Measurements from ENCODE around the gene CCDC187. TPM values are rescaled to one million over a fixed set of nuclear protein-coding genes. Genes with fewer than 3 reads are reported as not detected.

CCDC187 gene
- total and polyA plus RNA-seq, 2 of the 8 experiments (the other 6 are each of a cell fraction or from before 2014, with no cell fraction given) = 0.02 TPM; not detected in 1

DNA sequence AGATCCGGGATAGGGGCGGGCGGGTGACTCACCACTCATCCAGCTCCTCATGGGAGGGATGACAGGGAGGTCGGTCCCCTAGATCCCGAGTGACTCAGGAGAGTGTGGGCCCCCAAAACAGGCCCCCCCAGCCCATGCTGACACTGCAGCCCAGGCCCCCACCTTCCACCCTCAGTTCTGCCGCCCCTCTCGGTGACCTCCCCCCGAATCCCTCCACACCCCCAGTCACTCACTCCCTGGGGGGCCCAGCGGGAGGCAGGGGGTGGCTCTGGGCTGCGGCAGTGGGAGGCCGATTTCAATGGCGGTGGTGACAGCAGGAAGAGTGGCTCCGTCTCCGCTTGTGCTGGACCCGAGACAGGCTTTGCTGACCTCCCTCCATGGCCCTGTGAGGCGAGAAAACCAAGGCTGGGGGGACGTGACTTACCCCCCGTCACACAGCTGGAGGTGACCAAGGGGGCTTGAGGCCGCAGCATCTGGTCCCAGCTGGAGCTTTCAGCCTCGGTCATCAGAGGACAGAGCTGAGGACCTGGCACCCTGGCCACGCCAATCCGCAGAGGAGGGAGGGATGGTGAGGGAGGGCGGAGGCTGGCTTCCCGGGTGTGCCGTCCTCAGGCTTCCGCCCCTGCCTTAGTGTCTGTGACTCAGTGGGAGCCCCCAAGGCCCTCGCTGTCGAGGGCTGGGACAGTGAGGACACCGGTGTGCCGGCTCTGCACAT, 32.4 kb upstream of the CCDC187 start (continued):
- TF ChIP-seq, protein P1, sequence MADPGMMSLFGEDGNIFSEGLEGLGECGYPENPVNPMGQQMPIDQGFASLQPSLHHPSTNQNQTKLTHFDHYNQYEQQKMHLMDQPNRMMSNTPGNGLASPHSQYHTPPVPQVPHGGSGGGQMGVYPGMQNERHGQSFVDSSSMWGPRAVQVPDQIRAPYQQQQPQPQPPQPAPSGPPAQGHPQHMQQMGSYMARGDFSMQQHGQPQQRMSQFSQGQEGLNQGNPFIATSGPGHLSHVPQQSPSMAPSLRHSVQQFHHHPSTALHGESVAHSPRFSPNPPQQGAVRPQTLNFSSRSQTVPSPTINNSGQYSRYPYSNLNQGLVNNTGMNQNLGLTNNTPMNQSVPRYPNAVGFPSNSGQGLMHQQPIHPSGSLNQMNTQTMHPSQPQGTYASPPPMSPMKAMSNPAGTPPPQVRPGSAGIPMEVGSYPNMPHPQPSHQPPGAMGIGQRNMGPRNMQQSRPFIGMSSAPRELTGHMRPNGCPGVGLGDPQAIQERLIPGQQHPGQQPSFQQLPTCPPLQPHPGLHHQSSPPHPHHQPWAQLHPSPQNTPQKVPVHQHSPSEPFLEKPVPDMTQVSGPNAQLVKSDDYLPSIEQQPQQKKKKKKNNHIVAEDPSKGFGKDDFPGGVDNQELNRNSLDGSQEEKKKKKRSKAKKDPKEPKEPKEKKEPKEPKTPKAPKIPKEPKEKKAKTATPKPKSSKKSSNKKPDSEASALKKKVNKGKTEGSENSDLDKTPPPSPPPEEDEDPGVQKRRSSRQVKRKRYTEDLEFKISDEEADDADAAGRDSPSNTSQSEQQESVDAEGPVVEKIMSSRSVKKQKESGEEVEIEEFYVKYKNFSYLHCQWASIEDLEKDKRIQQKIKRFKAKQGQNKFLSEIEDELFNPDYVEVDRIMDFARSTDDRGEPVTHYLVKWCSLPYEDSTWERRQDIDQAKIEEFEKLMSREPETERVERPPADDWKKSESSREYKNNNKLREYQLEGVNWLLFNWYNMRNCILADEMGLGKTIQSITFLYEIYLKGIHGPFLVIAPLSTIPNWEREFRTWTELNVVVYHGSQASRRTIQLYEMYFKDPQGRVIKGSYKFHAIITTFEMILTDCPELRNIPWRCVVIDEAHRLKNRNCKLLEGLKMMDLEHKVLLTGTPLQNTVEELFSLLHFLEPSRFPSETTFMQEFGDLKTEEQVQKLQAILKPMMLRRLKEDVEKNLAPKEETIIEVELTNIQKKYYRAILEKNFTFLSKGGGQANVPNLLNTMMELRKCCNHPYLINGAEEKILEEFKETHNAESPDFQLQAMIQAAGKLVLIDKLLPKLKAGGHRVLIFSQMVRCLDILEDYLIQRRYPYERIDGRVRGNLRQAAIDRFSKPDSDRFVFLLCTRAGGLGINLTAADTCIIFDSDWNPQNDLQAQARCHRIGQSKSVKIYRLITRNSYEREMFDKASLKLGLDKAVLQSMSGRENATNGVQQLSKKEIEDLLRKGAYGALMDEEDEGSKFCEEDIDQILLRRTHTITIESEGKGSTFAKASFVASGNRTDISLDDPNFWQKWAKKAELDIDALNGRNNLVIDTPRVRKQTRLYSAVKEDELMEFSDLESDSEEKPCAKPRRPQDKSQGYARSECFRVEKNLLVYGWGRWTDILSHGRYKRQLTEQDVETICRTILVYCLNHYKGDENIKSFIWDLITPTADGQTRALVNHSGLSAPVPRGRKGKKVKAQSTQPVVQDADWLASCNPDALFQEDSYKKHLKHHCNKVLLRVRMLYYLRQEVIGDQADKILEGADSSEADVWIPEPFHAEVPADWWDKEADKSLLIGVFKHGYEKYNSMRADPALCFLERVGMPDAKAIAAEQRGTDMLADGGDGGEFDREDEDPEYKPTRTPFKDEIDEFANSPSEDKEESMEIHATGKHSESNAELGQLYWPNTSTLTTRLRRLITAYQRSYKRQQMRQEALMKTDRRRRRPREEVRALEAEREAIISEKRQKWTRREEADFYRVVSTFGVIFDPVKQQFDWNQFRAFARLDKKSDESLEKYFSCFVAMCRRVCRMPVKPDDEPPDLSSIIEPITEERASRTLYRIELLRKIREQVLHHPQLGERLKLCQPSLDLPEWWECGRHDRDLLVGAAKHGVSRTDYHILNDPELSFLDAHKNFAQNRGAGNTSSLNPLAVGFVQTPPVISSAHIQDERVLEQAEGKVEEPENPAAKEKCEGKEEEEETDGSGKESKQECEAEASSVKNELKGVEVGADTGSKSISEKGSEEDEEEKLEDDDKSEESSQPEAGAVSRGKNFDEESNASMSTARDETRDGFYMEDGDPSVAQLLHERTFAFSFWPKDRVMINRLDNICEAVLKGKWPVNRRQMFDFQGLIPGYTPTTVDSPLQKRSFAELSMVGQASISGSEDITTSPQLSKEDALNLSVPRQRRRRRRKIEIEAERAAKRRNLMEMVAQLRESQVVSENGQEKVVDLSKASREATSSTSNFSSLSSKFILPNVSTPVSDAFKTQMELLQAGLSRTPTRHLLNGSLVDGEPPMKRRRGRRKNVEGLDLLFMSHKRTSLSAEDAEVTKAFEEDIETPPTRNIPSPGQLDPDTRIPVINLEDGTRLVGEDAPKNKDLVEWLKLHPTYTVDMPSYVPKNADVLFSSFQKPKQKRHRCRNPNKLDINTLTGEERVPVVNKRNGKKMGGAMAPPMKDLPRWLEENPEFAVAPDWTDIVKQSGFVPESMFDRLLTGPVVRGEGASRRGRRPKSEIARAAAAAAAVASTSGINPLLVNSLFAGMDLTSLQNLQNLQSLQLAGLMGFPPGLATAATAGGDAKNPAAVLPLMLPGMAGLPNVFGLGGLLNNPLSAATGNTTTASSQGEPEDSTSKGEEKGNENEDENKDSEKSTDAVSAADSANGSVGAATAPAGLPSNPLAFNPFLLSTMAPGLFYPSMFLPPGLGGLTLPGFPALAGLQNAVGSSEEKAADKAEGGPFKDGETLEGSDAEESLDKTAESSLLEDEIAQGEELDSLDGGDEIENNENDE (IDR thresholded peaks at IDR 0.05; ENCODE audit: insufficient replicate concordance, low read length) = no peak
- TF ChIP-seq POLR2AphosphoS5 (IDR thresholded peaks at IDR 0.05; ENCODE audit: low read depth, low read length) = no peak
- TF ChIP-seq YY1 (IDR thresholded peaks at IDR 0.05; ENCODE audit: low read depth, low read length) = no peak
- no peak for TF ChIP-seq PHF8 (conservative IDR thresholded peaks at IDR 0.05; ENCODE audit: low read depth, low read length)
- TF ChIP-seq RAD21 (IDR thresholded peaks at IDR 0.05 in 1 of 2, conservative IDR thresholded peaks at IDR 0.05 in 1 of 2; ENCODE audit: low read depth in 2 of 2, low read length in 2 of 2) = no peak
- TF ChIP-seq EGR1 (IDR thresholded peaks at IDR 0.05; ENCODE audit: borderline replicate concordance, low read depth, low read length) = no peak
- TF ChIP-seq KDM5A (IDR thresholded peaks at IDR 0.05; ENCODE audit: low read length) = no peak
- TF ChIP-seq BACH1 (IDR thresholded peaks at IDR 0.05; ENCODE audit: low read length) = no peak
- TF ChIP-seq, protein P2, sequence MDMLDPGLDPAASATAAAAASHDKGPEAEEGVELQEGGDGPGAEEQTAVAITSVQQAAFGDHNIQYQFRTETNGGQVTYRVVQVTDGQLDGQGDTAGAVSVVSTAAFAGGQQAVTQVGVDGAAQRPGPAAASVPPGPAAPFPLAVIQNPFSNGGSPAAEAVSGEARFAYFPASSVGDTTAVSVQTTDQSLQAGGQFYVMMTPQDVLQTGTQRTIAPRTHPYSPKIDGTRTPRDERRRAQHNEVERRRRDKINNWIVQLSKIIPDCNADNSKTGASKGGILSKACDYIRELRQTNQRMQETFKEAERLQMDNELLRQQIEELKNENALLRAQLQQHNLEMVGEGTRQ (IDR thresholded peaks at IDR 0.05; ENCODE audit: low read length) = no peak
